ENCODE results near the gene AUNIP.
A peak's percentile ranks its signal among the peaks of the same experiment; 100 is the strongest.

The AUNIP gene

DNA sequence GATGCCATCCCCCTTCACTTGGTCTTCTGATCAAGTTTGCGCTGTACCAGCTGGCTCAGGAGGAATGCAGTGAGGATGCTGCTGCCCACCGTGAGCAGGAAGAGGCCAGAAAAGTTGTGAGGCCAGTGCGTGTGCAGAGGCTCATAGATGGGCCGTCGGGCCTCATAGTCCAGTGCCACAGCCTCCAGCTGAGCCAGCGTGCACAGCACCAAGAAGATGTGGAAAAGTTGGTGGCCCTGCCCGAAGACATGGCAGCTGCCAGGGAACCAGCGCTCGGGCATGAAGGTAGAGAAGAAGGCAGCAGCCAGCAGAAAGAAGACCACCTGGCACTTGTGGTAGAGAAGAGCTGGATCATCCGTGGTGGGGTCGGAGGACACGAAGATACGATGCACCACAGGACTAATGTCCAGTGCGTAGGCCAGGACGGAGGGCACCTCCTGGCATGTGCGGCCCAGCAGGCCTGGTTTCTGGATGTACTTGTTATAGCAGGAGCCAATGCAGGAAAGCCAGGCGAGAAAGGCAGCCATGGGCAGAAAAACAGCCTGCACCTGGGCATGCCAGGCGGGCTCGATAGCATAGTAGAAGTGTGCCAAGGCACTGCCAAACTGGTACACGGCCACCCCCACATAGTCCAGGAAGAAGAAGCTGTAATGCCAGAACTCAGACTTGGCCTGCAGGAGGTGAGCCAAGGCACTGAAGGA lies 3.7 kb upstream of the AUNIP start:
- H3K27ac ChIP-seq (replicated peaks), result peak overlapping the region; percentile 99
- no peak for DNase-seq (ENCODE audit: low read depth in 1 of 2, low spot score in 1 of 2)
- H3K27me3 ChIP-seq (ENCODE audit: insufficient read depth, poor library complexity, severe bottlenecking), result no peaks in the 10 kb centered on the region
- no peak overlapping the region for H3K4me3 ChIP-seq (replicated peaks; ENCODE audit: insufficient read depth, low read length)
- no peak for TF ChIP-seq POLR2AphosphoS5 (IDR thresholded peaks at IDR 0.05; ENCODE audit: low read depth)
- no peak for TF ChIP-seq GABPA (IDR thresholded peaks at IDR 0.05; ENCODE audit: low read depth)
- no peak for TF ChIP-seq REST (IDR thresholded peaks at IDR 0.05; ENCODE audit: insufficient replicate concordance, low read depth)
- no peak for TF ChIP-seq SPI1 (IDR thresholded peaks at IDR 0.05; ENCODE audit: borderline replicate concordance, low read depth)
- TF ChIP-seq, protein P1, sequence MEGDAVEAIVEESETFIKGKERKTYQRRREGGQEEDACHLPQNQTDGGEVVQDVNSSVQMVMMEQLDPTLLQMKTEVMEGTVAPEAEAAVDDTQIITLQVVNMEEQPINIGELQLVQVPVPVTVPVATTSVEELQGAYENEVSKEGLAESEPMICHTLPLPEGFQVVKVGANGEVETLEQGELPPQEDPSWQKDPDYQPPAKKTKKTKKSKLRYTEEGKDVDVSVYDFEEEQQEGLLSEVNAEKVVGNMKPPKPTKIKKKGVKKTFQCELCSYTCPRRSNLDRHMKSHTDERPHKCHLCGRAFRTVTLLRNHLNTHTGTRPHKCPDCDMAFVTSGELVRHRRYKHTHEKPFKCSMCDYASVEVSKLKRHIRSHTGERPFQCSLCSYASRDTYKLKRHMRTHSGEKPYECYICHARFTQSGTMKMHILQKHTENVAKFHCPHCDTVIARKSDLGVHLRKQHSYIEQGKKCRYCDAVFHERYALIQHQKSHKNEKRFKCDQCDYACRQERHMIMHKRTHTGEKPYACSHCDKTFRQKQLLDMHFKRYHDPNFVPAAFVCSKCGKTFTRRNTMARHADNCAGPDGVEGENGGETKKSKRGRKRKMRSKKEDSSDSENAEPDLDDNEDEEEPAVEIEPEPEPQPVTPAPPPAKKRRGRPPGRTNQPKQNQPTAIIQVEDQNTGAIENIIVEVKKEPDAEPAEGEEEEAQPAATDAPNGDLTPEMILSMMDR (IDR thresholded peaks at IDR 0.05; ENCODE audit: insufficient read depth, low read length), result no peak

DNA sequence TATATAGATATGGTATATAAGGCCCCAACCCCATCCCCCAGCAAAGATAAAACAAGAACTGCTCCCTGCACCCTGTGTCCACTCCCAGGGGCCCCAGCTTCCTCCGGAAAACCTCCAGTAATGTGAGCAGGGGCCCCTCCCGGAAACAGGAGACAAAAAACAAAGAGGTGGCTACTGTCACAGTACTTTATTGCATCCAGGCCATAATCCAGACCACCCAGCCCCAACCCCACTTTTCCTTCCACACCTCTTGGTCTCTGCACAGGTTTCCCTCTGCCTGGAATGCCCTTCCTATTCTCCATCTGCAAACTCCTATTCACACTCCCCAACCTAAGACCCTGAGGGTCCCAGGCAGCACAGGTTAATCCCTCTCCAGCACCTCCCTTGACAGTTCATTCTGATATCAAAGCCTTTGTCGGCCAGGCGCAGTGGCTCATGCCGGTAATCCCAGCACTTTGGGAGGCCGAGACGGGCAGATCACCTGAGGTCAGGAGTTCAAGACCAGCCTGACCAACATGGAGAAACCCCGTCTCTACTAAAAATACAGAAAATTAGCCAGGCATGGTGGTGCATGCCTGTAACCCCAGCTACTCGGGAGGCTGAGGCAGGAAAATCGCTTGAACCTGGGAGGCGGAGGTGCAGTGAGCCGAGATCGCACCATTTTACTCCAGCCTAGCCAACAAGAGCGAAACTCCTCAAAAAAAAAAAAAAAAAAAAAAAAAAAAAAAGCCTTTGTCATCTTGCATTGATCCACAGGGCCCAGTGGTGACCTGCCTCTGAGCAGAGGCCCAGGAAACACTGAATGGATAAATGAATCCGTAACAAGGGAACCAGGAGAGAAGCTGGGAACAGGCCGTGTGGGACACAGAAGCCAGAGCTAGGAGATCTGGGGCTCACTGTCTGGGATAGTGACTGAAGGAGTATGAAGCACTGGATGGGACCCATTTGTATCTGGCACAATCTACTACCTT lies 2.3 kb upstream of the AUNIP start:
- Histone ChIP-seq H3K27me3 (ENCODE audit: insufficient read depth, poor library complexity, severe bottlenecking) (no peaks in the 10 kb centered on the region), H3K27ac (replicated peaks) (peak overlapping the region; percentile 99), H3K4me3 (replicated peaks; ENCODE audit: insufficient read depth, low read length) (no peak overlapping the region)
- TF ChIP-seq GABPA (IDR thresholded peaks at IDR 0.05; ENCODE audit: low read depth) (0 out of 2 replicates have a peak, but pooled peaks have one; percentile 52), REST (IDR thresholded peaks at IDR 0.05; ENCODE audit: insufficient replicate concordance, low read depth) (peak; percentile 69), SPI1 (IDR thresholded peaks at IDR 0.05; ENCODE audit: borderline replicate concordance, low read depth) (peak; percentile 67; the same call in 1 of the 2 replicates), POLR2AphosphoS5 (IDR thresholded peaks at IDR 0.05; ENCODE audit: low read depth) (peak; percentile 91)
- TF ChIP-seq, protein P1 (IDR thresholded peaks at IDR 0.05; ENCODE audit: insufficient read depth, low read length), result no peak
- DNase-seq (ENCODE audit: low read depth in 1 of 2, low spot score in 1 of 2), result peak in 1 of 2 experiments; percentile 93

DNA sequence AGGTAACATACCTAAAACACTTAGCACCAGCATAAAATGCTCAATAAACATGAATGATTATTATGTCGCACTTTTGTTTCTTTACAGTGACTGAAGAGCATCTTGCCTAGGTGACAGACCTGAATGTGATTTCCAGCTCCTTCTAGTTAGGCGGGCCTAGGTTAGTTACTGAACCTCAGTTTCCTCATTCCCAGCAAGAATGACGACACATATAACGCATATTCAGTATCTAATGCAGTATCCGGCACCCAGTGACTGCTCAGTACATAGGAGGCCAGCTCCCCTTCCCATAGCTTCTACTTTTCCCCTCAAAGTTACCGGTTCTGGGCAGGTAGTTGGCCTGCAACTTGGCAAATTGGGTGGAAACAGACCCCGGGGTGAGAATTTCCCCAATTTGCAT lies 763 bp downstream of the AUNIP start:
- no peak for TF ChIP-seq SPI1 (IDR thresholded peaks at IDR 0.05; ENCODE audit: borderline replicate concordance, low read depth)
- no peak for TF ChIP-seq REST (IDR thresholded peaks at IDR 0.05; ENCODE audit: insufficient replicate concordance, low read depth)
- no peak for TF ChIP-seq POLR2AphosphoS5 (IDR thresholded peaks at IDR 0.05; ENCODE audit: low read depth)
- TF ChIP-seq GABPA (IDR thresholded peaks at IDR 0.05; ENCODE audit: low read depth), result no peak
- TF ChIP-seq, protein P1 (IDR thresholded peaks at IDR 0.05; ENCODE audit: insufficient read depth, low read length), result no peak
- Histone ChIP-seq H3K4me3 (replicated peaks; ENCODE audit: insufficient read depth, low read length) (peak overlapping the region; percentile 66), H3K27ac (replicated peaks) (peak overlapping the region; percentile 99), H3K27me3 (ENCODE audit: insufficient read depth, poor library complexity, severe bottlenecking) (no peaks in the 10 kb centered on the region)
- DNase-seq (ENCODE audit: low read depth in 1 of 2, low spot score in 1 of 2), result peak in 1 of 2 experiments; percentile 56
